Measurements from ENCODE around the gene EIF4H.
"Not testable (repeated sequence)": the region's sequence is repeated elsewhere in the genome, so short reads cannot be mapped to it uniquely, and the experiment has no call there.

Gene EIF4H

DNA sequence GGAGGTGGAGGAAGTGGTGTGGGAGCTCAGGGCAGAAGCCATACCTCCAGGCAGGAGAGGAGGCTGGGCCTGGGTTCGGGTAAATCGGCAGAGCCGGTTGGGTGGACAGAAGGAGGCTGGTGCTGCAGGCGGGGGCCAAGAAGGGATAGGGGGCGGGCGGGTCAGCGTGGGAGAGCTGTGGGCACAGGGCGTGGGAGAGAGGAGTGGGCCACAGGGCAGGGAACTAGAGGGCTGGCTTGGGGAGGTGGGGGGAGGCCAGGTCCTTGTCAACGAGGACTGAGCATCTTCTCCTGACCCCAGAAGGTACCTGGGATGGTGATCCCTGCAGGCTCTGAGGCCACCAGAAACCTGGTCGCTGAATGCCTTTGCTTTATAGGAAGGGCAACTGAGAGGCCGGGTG, 47.6 kb downstream of the EIF4H start:
- TF ChIP-seq, protein P1, sequence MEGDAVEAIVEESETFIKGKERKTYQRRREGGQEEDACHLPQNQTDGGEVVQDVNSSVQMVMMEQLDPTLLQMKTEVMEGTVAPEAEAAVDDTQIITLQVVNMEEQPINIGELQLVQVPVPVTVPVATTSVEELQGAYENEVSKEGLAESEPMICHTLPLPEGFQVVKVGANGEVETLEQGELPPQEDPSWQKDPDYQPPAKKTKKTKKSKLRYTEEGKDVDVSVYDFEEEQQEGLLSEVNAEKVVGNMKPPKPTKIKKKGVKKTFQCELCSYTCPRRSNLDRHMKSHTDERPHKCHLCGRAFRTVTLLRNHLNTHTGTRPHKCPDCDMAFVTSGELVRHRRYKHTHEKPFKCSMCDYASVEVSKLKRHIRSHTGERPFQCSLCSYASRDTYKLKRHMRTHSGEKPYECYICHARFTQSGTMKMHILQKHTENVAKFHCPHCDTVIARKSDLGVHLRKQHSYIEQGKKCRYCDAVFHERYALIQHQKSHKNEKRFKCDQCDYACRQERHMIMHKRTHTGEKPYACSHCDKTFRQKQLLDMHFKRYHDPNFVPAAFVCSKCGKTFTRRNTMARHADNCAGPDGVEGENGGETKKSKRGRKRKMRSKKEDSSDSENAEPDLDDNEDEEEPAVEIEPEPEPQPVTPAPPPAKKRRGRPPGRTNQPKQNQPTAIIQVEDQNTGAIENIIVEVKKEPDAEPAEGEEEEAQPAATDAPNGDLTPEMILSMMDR (IDR thresholded peaks at IDR 0.05; ENCODE audit: borderline replicate concordance, control extremely low read depth, extremely low read depth, insufficient read depth, missing control alignments), result no peak
- in situ Hi-C loops (cut with MboI; ENCODE audit: low sequenced_read_pairs, unreplicated experiment), result no loop called here
- DNase-seq (ENCODE audit: low spot score), result no peak

DNA sequence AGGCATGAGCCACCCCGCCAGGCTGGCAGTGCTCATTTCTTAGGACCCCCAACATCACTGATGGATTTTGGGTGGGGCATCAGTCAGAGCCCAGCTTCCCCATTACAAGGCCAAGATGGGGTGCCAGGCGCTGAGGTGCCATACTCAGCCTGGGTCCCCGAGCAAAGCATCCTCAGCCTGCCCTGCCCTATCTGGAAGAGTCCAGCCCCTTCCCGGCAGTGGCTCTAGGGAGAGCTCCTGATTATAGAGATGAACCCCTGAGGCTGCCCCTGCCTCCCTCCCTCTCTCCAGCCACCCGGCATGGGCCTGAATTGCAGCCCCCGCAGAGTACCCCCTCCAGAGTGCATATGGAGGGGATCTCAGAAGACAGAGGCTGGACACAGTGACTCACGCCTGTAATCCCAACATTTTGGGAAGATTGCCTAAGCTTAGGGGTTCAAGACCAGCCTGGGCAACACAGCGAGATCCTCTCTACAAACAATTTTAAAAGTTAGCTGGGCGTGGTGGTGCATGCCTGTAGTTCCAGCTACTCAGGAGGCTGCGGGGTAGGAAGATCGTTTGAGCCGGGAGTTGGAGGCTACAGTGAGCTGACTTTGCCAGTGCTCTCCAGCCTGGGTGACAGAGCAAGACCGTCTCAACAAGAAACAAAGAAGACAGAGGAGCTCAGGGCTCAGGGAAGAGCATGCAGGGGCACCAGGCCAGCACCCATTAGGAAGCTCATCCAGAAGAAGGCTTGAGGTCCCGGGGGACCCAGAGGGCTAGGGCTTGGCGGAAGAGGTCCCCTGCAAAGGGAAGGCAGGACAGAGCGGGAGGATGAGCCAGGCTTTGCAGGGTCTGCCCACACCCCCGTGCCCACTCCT, 48.9 kb downstream of the EIF4H start:
- no peak for DNase-seq (ENCODE audit: low spot score)
- TF ChIP-seq, protein P1 (IDR thresholded peaks at IDR 0.05; ENCODE audit: borderline replicate concordance, control extremely low read depth, extremely low read depth, insufficient read depth, missing control alignments), result no peak
- in situ Hi-C loops (cut with MboI; ENCODE audit: low sequenced_read_pairs, unreplicated experiment), result no loop called here

DNA sequence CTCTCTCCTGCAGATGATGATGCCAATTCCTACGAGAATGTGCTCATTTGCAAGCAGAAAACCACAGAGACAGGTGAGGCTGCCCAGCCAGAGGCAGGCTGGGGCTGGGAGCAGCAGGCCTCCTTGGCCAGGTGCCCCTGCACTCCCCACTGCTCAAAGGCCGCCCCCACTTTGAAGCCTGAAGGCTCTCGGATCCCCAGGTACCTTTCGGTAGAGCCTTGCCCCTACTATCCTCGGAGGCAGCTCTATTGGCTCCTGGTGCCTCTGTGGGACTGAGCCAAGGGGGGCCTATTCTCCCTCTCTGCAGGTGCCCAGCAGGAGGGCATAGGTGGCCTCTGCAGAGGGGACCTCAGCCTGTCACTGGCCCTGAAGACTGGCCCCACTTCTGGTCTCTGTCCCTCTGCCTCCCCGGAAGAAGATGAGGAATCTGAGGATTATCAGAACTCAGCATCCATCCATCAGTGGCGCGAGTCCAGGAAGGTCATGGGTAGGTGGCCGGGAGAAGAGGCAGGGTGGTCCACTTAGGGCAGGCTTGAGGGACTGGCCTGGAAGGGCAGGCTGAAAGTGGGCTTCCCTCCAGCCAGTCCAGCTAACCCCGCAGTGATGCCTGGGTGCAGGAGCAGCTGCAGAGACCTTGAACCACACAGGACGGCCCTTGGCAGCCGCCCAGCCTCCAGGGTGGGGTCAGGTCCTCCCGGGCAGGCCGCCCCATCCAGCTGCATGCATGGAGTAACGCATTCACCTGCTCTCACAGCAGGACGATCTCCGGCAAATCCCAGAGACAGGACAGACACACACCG, 49.8 kb downstream of the EIF4H start:
- TF ChIP-seq, protein P1 (IDR thresholded peaks at IDR 0.05; ENCODE audit: borderline replicate concordance, control extremely low read depth, extremely low read depth, insufficient read depth, missing control alignments), result no peak
- DNase-seq (ENCODE audit: low spot score), result no peak
- in situ Hi-C loops (cut with MboI; ENCODE audit: low sequenced_read_pairs, unreplicated experiment), result no loop called here

DNA sequence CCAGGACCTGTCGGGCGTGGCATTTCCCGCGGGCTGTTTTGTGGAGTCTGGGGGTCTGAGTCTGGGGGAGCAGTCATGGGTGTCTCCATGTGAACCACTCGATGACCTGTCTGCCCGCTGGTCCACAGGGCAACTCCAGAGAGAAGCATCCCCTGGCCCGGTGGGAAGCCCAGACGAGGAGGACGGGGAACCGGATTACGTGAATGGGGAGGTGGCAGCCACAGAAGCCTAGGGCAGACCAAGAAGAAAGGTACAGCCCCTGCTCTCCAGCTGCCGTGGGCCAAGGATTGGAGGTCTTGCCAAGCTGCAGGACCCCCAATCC, 50.3 kb downstream of the EIF4H start:
- TF ChIP-seq, protein P1 (IDR thresholded peaks at IDR 0.05; ENCODE audit: borderline replicate concordance, control extremely low read depth, extremely low read depth, insufficient read depth, missing control alignments), result no peak
- in situ Hi-C loops (cut with MboI; ENCODE audit: low sequenced_read_pairs, unreplicated experiment), result no loop called here
- no peak for DNase-seq (ENCODE audit: low spot score)

DNA sequence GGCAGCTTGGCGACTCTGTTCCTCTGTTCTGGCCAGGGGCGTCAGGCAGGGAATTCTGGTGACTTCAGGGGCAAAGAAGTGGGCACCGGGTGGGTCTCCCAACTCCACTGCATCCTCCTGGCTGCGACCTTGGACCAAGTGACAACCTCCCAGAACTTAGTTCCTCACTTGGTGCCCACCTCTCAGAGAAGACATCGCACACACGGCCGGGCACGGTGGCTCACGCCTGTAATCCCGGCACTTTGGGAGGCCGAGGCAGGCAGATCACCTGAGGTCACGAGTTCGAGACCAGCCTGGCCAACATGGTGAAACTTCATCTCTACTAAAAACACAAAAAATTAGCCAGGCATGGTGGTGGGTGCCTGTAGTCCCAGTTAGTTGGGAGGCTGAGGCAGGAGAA, 50.8 kb downstream of the EIF4H start:
- DNase-seq (ENCODE audit: low spot score); in situ Hi-C loops (cut with MboI; ENCODE audit: low sequenced_read_pairs, unreplicated experiment): not testable (repeated sequence)

DNA sequence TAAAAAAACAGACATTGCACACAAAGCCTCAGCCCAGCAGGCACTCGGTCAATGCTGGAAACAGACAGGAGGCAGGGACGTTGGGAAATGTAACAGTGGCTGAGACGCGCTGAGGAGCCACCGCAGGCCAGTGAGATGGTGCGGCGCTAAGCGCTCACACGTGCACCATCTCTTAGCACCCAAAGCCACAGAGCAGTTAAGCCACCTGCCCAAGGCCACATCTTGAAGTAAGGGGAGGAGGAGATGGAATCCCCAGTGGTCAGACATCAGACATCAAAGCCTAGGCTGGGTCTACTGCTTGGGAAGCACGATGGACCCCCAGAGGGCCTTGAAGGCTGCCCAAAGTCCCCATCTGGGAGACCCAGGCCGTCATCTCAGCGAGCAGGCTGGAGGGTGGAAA, 51.2 kb downstream of the EIF4H start:
- in situ Hi-C loops (cut with MboI; ENCODE audit: low sequenced_read_pairs, unreplicated experiment), result no loop called here
- TF ChIP-seq, protein P1 (IDR thresholded peaks at IDR 0.05; ENCODE audit: borderline replicate concordance, control extremely low read depth, extremely low read depth, insufficient read depth, missing control alignments), result no peak
- DNase-seq (ENCODE audit: low spot score), result peak; percentile 12

DNA sequence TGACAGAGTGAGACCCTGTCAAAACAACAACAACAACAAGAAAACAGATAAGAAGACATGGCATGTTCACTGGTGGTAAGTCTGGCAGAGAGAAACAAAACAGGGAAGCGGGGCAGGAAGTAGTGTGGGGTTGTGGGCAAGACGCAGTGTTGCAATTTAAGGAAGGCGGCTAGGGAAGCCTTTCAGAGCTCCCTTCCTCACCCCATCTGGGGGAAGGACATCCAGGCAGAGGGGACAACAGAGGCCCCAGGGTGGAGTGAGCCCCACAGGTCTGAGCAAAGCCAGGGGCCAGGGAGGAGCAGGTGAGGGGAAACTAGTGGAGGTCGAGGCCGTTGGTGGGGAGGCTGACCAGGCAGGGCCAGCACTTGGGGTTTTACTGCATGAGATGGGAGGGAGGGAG, 52.5 kb downstream of the EIF4H start:
- in situ Hi-C loops (cut with MboI; ENCODE audit: low sequenced_read_pairs, unreplicated experiment), result no loop called here
- TF ChIP-seq, protein P1 (IDR thresholded peaks at IDR 0.05; ENCODE audit: borderline replicate concordance, control extremely low read depth, extremely low read depth, insufficient read depth, missing control alignments), result no peak
- DNase-seq (ENCODE audit: low spot score), result no peak
